C1 segment of cervical spinal cord (tissue), 14 donors: ENCODE data around the gene SLC7A1.

Experiments used
- DNase-seq, 14 donors: peaks; one replicate each; lab custom pipeline; 2025; lab: John Stamatoyannopoulos, UW

The SLC7A1 gene

GRCh38 chr13:29489650-29490560 lies 105.6 kb downstream of the SLC7A1 start:
- DNase-seq: no peak

GRCh38 chr13:29487466-29488454 lies 107.7 kb downstream of the SLC7A1 start:
- no peak for DNase-seq

- DNase-seq: no peak
Observed at GRCh38 chr13:29486551-29486950, 108.9 kb downstream of the SLC7A1 start.

GRCh38 chr13:29484796-29485195 lies 110.7 kb downstream of the SLC7A1 start:
- DNase-seq: no peak

- DNase-seq: no peak
Observed at GRCh38 chr13:29484236-29484635, 111.3 kb downstream of the SLC7A1 start.

GRCh38 chr13:29483623-29484022 lies 111.9 kb downstream of the SLC7A1 start:
- DNase-seq: no peak

- DNase-seq: peak in 1 of 14 donors; percentile 65
Observed at GRCh38 chr13:29483211-29483610, 112.3 kb downstream of the SLC7A1 start.

GRCh38 chr13:29482504-29482903 lies 113.0 kb downstream of the SLC7A1 start:
- DNase-seq: no peak

- peak in 1 of 14 donors; percentile 2 for DNase-seq
Observed at GRCh38 chr13:29481603-29482002, 113.9 kb downstream of the SLC7A1 start.

GRCh38 chr13:29480893-29481525 lies 114.5 kb downstream of the SLC7A1 start:
- peak in 2 of 14 donors; percentile 23 to 87 for DNase-seq

GRCh38 chr13:29479716-29480492 lies 115.6 kb downstream of the SLC7A1 start:
- no peak for DNase-seq

GRCh38 chr13:29476046-29476445 lies 119.4 kb downstream of the SLC7A1 start:
- no peak for DNase-seq

GRCh38 chr13:29474991-29475390 lies 120.5 kb downstream of the SLC7A1 start:
- DNase-seq: no peak

- no peak for DNase-seq
Observed at GRCh38 chr13:29473166-29473565, 122.3 kb downstream of the SLC7A1 start.

GRCh38 chr13:29472332-29472961 lies 123.0 kb downstream of the SLC7A1 start:
- no peak for DNase-seq

GRCh38 chr13:29471551-29471950 lies 123.9 kb downstream of the SLC7A1 start:
- DNase-seq: no peak

GRCh38 chr13:29465741-29466293 lies 129.7 kb downstream of the SLC7A1 start:
- DNase-seq: peak in 1 of 14 donors; percentile 4

GRCh38 chr13:29464105-29464679 lies 131.3 kb downstream of the SLC7A1 start:
- DNase-seq: no peak

GRCh38 chr13:29459813-29460355 lies 135.6 kb downstream of the SLC7A1 start:
- no peak for DNase-seq
